ENCODE measurements around the gene TECPR2.

TECPR2 gene

DNA sequence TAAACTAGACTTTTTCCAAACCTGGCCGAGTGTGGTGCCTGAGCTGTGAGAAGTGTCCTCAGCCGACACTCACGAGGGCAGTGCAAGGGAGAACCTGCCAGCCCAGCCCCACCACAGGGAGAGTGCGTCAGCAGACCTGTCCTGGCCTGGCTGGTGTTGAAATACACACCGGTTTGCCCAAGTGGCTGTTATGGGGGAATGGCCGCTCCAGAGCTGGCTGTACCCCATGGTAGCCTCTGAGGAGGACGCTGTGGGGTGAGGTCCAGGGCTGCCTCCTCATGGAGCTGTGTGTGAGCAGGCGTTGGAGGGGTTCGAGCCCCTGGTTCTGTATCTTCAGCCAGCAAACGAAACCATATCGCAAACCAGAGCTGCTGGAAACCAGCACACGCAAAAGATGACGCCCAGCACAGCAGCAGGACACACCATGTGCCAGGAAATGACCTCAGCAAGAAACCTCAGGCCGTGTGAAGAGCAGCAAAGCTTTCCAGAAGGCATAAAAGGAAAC lies 137.5 kb downstream of the TECPR2 start:
- DNase-seq = no peak

DNA sequence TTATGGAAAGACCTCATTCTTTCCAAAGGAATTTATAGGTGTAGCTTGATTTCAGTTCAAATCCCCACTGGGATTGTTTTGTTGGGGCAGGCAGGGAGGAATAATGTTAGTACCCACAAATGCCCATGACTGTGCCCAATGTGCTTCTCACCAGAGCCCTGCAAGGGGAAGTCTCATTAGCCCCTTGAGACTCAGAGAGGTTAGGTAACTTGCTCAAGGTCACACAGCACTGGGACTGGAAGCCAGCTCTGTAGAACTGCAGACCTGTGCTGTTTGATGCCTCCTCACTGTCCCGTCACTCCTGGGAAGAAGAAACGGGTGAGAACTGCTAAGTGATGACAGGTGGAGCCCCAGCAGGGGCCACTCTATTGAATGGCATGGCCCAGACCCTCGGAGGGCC lies 138.0 kb downstream of the TECPR2 start:
- no peak for DNase-seq

DNA sequence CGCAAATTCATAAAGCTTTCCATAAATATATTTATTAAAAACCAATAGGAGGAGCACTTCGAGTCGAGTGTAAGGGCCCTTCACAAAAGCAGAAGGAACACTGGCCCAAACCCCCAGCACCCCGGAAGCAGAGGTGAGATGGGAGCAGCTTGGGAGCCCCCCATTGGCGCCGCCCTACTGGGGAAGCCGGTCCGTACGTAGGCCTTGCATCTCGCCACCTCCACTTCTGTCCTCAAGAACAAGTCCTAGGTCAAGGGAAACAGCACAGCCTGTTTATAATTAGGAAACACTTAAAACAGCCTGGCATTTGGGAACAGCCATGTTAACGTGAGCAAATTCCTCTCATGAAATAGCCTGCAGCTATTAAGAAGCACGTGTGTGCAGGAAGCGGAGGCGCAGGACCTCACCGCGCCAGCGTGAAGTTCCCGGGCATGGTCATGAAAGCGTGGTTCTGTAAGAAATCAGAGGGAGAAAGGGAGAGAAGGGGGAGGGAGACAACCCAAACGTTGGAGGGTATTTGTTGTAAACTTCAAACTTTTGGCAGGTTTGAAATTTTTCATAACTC lies 139.1 kb downstream of the TECPR2 start:
- DNase-seq = no peak

DNA sequence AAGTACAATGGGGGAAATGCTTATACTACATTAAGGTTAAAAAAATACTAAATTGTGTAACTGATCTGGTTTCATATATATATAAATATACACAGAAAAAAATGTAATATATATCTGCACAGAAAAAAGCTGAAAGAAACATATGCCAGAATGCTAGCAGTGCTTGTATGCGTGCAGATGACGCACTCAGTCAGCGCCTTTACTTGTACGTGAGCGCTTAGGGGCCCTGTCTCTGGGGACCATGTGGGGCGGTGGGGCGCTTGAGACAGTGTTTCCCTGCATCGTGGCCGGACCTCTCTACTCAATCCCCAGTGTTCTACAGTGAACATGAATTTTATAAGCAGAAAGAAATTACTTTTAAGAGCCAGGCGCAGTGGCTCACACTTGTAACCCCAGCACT lies 139.8 kb downstream of the TECPR2 start:
- DNase-seq = no peak

DNA sequence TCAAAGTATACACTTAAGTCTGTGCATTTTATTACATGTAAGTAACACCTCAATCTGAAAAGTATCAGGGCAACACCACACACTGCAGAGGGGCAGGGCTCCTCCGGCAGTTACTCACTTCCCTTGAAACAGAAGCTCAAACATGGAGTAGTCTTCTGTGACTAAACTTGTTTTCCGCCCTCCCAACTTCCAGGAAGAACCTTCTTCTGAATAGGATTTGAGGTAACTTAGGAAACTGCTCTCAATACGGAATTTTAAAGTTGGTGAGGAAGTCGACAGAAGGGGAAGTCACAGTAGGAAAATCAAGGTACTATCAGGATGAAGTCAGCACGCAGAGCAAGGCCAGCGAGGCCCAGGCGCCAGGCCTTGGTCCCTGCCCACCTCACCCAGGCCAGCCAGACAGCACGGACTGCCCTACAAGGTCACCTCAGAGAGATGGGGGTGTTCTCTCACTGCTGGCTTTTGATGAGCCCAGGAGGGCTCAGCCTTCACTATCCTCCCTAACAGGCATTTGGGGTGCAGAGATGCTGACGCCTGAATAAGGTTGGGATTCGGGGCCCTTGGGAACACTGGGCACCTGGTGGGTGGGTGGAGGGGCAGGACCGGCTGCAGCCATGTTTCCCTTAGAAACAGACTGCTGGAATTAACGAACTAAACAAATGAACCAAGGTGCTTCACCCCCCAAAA lies 141.0 kb downstream of the TECPR2 start:
- DNase-seq = no peak

DNA sequence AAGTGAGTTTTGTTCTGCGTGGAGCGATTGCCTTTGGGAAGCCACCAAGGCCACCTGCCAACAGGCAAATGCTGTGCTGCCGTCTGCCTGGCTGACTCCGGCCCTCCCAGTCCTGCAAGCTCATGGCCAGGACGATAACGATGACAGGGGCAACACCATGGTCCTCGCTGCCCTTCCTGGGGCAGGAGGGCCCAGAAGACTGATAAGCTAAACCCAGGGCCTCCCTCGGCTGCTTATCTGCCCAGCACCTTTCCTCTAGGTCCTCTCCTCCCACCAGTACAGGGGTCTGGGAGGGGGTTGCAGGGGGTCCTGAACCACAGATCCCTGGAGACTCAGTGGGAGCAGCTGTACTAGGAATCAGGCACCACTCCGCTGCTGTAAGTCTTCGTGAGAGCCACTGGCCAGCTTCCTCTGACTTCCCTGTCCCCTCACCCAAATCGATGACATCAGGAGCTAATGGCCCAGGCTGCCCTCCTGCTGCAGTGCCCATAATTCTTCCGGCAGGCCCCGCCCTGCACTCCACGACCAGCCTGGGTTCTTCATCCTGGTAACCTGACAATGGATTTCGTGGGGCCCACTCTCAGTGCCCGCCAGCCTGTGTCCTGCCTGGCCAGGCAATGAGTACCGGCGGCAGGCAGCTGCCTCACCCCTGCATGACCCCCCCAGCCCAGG lies 141.7 kb downstream of the TECPR2 start:
- DNase-seq = no peak

DNA sequence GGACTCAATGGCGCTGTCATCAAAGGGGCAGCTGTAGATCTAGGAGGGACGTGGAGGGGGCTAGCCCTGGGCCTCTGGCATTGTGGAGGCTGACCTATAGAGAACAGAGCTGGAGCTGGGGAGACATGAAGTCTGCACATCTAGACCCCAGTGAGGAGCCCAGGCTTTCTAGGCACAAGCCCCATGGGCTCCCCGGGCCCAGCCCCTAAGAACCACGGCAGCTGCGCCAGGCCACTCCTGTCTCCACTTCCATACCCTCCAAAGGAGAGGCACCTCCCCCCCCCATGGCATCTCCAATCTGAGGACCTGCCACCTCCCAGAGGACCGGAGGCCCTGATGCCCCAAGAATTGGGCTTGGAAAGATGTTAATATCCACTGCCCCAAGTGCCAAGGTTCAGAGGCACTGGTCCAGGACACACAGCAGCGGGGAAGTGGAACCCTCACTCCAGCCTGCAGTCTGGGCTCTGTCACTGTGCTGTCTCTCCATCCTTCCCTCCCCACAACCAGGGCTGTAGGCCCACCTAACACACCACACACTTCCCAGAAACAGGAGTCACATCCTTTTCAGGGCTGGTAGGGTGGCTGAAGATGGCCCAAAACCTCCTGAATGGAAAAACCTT lies 142.4 kb downstream of the TECPR2 start:
- DNase-seq = no peak

DNA sequence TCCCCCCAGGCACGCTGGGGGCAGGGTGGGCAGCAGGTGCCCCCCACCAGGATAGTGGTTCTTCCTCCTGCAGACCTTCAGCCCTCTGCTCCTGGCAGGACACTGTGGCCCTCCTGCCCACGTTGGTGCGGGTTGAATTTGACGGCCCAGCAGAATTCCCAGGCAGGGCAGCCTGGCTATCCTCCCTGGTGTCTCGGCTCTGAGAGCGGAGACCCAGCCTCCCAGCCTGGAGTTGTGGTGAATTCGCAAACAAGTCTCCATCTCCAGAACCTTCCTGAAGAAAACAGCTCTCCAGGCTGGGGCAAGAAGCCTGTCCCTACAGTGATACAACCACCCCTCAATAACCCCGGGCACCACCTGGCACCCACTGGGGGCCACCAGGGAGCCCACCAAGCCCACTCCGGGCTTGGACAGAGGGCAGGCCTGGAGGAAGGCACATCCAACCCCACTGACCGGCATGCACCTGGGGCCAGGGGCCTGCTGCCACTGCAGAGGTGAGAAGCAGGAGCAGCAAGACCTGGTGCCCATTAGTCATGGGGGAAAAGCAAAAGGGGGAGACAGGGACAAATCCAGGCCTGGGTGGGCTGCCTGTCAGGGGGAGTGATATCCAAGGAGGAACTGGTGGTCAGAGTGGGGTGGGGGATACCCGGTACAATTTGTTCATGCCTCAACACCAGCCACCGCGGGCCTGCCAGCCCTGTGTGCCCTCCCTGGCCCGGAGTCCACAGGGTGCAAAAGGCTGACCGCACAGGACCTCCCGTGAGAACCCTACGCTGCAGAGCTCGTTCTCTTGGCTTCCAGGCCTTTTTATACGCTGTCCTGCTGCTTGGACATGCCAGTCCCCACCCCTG lies 143.3 kb downstream of the TECPR2 start:
- DNase-seq = no peak

DNA sequence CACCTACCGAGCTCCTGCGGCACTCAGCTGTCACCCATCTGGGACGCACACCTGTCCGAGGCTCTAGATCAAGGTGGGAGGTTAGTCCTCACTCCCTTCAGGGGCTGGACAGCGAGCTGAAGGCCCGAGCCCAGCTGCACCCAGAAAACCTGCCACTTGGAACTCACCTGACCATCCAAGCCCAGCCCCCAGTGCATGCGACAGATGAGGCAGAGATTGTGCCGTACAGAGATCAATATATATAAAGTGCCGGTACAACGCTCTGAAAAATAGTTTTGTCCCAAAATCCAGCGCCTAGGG lies 143.8 kb downstream of the TECPR2 start:
- DNase-seq = no peak

DNA sequence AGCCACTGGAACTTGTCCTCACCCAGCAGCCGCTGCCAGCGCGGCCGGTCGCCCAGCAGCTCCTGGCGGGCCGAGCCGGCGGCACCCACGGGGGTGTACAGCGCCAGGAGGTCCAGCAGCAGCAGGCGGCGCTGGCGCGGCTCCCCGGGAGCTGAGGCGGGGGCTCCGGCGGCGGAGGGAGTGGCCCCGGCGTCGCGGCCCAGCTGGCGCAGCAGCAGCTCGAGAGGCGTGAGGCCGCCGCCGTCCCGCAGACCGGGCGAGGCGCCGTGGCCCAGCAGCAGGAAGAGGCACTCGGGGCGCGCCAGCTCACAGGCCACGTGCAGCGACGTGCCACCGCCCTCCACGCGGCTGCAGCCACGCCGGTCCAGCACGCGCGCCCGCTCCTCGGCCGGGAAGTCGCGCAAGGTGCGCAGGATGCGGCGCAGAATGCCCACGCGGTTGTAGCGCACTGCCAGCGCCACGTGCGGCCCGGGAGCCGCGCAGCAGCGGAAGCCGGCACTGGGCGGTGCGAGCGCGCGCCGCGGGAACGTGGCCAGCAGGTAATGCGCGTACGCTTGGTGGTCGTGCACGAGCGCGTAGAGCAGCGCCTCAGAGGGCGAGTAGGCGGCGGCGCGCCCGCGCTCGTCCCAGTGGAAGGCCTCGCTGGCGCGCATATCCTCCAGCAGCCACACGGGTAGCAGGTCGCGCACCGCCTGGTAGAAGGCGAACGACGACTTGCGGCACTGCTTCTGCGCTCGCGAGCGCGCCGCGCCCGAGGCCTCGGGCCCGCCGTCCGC lies 144.5 kb downstream of the TECPR2 start:
- DNase-seq = no peak

DNA sequence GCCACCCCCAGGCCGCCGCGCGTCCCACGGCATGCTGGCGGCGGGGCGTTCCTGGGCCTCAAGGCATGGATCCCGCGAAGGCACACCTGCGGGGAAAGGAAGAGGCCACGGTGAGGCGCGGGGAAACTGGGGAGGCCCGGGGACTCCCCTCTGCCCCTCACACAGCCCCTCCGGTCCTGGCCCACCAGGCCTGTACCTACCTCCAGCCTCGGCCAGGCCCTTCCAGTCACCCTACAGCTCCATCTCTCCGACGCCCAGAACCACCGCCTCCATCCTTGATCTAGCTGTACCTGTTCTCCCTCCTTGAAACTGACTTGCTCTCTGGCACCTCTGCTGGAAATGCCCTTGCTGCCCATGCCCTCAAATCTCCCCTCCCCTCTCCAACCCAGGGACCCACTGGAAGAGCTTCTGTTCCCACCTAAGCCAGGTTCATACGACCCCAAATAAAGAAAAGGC lies 145.1 kb downstream of the TECPR2 start:
- DNase-seq = no peak

DNA sequence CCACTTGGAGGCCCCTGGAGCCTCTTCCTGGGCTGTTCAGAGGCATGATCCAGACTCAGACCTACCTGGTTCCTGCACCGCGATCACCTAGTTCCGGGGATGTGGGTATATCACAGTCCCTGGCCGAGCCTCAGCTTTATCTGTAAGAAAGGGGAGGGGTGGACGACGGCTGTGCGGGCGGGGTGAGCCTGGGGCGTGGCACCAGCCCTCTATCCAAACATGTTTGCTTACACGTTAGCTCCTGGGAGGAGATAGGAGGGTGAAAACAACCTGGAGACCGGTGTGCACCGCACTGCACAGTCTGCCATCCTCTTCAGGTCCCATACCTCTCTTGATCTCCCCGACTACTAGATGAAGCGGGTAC lies 145.7 kb downstream of the TECPR2 start:
- no peak for DNase-seq

DNA sequence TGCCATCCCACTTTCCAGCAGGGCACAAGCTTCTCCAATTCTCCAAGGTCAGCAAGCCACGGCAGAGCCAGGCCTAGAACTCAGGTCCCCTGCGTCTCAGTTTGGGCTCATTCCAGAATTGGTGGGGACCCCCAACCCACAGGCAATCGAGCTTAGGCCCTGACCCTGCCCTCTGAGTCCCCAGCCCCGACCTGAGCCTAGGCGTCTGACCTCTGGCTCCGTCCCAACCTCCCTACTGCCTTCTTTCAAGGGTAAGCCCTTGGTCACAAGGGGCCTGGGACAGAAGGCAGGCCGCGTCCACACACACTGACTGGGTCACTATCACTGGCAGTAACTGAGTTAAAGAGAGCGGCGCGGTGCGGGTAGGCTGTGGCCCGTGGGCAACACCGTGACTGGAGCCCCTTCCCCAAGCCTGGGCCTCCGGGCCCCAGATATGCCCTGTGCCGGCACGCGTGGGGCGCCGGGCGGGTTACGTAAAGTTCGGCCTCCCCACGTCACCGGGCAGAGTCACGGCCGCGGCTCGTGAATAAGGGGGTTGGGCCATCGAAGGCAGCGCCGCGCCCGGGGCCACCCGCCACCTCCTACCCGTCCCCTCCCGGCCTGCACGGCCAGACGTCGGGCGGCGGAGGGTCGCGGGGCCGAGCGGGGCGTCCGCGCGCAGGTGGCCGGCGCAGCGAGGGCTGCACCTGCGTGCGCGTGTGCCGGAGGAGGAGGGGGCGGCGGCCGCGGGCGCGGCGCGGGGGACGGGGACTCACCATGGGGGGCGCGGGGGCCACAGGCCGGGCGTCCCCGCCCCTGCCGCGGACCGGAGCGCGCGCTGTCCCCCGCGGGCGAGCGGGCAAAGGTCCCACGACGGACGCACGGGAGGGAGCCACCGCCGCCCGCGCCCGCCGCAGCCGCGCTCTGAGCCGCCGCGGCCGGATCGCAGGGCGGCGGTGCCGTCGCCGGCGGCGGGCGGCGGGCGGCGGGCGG lies 146.3 kb downstream of the TECPR2 start:
- DNase-seq = no peak

DNA sequence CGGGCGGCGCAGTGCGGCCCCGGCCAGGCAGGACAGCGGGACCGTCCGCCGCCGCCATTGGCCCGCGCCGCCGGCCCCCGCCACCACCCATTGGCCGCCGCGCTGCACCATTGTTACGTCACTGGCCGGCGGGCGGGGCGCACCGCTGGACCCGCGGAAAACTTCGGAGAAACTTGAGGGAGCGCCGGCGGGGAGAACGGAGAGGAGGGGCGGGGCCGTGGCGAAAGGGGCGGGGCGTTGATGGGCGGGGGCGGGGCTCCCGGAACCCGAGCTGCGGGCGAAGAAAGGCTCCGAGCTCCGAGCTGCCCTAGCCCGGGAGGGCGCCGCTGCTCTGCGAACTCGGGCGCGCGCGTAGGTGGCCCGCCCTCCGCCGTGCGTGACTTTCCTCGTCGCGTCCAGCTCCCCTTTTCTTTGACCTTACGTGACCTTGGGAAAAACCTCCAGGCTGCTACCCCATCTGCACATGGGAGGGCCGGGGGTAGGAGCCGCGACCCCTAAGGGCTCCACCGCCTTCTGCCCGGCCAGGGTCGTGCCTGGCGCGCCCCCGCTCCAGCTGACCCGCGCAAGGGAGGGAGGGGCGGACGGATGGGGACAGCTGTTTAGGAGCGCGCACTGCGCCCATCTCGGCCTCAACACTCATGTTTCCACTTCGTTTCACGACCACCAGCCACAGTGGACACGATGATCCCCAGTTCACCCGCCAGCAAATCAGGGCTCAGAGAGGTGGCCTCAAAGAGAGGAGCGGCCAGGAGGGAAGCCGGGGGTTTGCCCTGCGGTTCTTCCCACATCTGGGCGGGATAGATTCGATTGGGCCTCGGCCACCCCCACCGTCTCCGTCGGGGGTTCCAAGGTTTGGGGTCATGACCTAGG lies 147.2 kb downstream of the TECPR2 start, which contains the start of gene ANKRD9:
Gene ANKRD9, minus strand, starts transcription at position 31 of the 870 bp plus-strand sequence. CDS start 1,887 bp downstream, outside the sequence.
- peak; percentile 89 for DNase-seq

DNA sequence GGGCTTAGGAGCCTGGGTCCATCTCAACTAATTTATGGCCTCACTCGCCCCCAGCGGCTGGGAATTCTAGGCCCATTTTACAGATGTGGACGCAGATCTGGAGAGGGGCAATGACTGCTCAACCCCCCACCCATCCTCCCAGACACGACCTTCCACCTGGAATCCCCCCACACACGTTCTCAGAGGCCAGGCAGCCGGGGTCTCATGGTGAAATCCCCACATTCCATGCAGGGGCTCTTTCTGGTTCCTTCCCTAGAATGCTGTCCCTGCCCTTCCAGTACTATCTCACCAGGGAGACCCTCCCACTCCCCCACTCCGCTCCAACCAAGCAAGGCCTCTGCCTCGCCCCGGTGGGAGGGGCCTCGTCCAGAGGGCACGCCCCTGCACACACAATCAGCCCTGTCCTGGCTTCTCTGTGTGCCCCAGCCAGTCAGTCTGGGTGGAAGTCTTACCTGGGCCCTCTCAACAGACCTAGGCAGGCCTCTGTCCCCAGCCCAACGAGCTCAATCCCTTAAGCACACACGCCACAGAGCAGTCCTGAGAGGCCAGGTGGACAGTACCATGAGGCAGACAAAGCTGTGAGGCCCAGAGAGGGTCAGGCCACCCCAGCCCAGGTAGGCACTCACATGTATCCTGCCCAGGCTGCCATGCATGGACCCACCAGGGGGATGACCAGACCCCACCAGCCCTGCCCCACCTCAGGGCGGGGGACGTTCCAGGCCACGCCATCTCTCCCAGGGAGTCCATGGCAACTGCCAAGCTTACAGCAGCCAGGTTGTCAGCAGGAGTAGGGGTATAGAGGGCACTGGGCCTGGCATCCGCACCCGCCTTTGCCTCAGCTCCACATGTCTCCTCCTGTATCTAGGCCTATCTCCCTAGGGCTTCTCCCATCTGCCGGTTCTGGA lies 148.1 kb downstream of the TECPR2 start:
- DNase-seq = no peak

DNA sequence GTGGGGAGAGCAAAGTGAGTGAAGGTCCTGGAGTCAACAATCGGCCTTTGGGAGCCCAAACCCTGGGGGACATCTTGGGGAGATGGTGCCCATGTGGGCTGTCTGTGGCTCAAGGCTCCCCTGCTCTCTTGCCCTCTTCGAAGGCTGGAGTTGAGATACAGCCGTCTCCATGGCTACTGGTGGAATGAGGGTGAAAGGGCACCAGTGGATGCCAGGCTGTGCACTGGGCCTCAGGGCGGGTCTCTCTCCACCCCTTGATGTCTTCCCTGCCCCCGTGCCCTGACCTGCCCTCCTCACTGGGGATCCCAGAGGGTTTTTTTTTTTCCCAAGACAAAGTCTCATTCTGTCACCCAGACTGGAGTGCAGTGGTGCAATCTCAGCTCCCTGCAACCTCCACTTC lies 148.8 kb downstream of the TECPR2 start:
- no peak for DNase-seq

DNA sequence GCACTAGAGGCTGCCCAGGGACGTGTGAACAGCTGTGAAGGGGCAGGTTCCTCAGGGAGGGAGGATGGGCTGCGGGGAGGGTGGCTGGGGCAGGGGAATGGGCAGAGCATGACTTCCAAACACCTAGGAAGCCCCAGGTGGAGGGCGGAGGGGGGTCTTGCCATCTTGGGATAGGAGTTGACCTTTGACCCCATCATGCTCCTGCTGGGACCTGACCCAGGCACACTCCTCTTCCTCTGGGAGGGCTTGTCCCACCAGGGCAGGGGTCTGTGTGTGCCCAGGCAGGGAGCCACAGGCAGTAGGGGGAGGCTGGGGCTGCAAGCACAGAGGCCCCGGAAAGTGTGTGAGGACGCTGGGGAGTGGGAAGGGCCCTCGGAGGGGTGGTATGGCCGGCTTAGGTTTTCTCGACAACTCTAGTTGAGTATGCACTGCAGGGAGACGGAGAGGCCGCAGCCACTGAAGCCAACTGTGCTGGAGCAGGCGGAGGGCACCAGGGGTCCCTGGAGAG lies 150.1 kb downstream of the TECPR2 start:
- no peak for DNase-seq
